DMS153 treated with DMSO at 0.1 percent for 48 hours (cell line): Measurements from ENCODE around the gene ZC3H11A.
"Not testable (repeated sequence)": the region's sequence is repeated elsewhere in the genome, so short reads cannot be mapped to it uniquely, and the experiment has no call there.

Experiments
- DNase-seq: peaks from one replicate; lab custom pipeline; 2025; ENCODE audit not compliant: unreplicated experiment; lab: John Stamatoyannopoulos, UW

The ZC3H11A gene

DNA sequence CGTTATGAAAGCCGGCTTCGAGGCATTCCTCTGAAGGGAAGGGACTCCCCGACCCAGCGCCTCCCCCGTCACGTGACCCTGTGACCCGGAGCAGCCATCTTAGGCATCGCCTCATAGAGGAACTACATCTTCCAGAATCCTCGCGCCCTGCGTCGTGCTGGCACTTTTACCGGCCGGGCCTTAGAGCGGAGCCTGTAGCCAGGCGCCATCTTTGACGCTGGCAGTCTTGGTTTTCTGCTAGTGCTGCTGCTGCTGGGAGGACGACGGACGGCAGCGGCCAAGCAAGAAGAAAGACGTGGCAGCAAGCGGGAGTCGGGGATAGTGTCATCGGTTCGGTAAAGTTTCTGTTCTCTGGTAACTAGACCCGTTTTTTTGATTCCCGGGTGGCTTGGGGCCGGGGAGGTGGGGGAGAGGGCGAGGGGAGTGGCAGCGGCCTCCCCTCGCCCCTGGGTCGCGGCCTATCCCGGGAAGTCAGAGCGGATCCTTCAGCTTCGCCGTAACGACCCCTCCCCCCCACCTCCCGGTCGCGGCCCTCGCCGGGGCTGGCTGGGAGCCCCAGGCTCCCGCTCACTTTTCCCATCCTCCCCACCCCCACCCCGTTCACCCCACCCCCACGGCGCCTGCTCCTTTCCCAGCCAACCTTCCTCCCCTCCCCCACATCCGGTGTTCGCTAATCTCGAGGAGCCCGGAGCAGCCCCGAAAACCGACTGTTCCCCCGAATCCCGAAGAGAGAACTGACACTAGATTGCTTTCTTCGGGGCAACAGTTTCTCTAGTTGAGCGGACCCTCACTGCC is at the start of gene ZC3H11A, which contains the start of gene ZBED6:
Gene ZC3H11A, plus strand, starts transcription at position 183 of the 795 bp plus-strand sequence. CDS start 21,448 bp downstream, outside the sequence.
Gene ZBED6, plus strand, starts transcription at position 183 of the 795 bp plus-strand sequence. CDS start 1,900 bp downstream, outside the sequence.
- peak; percentile 99 for DNase-seq

GRCh38 chr1:203746281-203746680 is 49.1 kb upstream of the ZC3H11A start:
- DNase-seq, result no peak

DNA sequence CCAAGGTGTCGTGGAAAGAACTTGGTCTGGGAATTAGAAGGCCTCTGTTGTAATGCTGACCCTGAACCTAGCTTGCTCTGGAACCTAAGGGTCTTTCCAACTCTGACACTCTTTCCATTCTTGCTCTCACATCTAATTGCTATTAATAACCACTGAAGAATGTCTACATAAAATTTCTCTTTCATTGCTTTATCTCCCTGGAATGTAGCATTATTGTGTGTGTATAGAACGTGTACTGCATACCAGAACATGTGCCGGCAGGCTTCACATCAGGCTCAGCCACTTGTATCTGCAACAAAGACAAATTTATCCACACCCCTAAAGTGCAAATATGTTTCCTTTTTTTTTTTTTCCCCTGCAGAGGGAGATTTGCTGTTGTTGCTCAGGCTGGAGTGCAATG is 44.4 kb upstream of the ZC3H11A start:
- DNase-seq, result no peak

GRCh38 chr1:203751618-203752361 is 43.6 kb upstream of the ZC3H11A start:
- DNase-seq, result not testable (repeated sequence)

GRCh38 chr1:203754455-203754864 is 41.0 kb upstream of the ZC3H11A start:
- DNase-seq, result no peak

DNA sequence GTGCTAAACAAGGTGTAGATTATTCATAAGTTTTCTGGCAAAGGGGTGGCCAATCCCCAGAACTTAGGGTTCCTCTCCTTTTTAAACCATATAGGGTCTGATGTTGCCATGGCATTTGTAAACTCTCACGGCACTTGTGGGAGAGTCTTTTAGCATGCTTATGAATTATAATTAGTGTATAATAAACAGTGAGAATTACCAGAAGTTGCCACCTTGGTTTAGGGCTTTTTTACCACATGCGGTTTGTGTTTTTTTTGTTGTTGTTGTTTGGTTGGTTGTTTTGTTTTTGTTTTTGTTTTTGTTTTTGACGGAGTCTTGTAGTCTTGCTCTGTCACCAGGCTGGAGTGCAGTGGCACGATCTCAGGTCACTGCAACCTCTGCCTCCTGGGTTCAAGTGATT is 39.4 kb upstream of the ZC3H11A start:
- no peak for DNase-seq

DNA sequence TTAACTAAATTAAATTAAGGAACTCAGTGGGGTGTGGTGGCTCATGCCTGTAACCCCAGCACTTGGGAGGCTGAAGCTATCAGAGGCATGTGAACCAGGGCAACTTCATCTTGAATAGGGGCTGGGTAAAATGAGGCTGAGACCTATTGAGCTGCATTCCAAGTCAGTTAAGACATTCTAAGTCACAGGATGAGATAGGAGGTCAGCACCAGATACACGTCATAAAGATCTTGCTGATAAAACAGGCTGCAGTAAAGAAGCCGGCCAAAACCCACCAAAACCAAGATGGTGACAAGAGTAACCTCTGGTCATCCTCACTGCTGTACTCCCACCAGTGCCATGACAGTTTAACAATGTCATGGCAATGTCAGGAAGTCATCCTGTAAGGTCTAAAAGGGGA is 36.7 kb upstream of the ZC3H11A start:
- DNase-seq, result not testable (repeated sequence)

GRCh38 chr1:203760506-203760905 is 34.9 kb upstream of the ZC3H11A start:
- DNase-seq, result no peak

DNA sequence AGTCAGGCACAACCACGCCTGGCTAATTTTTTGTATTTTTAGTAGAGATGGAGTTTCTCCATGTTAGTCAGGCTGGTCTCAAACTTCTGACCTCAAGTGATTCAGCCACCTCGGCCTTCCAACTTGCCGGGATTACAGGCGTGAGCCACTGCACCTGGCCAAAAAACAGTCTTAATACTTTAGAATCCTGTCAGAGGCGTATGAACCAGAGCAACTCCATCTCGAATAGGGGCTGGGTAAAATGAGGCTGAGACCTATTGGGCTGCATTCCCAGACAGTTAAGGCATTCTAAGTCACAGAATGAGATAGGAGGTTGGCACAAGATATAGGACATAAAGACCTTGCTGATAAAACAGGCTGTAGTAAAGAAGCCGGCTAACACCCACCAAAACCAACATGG is 33.5 kb upstream of the ZC3H11A start:
- DNase-seq, result not testable (repeated sequence)

DNA sequence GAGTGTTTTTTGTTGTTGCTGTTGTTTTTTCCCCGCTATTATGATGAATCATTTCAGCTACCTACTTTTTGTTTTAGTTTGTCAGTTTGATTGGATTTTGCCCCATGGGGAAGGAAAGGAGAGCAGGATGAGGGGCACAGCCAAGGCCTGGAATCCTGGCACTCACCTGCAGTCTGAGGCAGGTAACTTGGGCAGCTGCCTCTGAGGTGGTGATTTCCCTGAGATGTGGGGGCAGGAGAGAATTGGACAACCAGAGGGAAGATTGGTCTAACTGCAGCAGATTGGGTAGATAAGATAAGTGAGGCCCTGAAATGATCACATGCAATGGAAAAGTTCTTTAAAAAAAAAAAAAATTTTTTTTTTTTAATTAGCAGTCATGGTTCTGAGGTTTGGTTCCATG is 31.9 kb upstream of the ZC3H11A start:
- no peak for DNase-seq

DNA sequence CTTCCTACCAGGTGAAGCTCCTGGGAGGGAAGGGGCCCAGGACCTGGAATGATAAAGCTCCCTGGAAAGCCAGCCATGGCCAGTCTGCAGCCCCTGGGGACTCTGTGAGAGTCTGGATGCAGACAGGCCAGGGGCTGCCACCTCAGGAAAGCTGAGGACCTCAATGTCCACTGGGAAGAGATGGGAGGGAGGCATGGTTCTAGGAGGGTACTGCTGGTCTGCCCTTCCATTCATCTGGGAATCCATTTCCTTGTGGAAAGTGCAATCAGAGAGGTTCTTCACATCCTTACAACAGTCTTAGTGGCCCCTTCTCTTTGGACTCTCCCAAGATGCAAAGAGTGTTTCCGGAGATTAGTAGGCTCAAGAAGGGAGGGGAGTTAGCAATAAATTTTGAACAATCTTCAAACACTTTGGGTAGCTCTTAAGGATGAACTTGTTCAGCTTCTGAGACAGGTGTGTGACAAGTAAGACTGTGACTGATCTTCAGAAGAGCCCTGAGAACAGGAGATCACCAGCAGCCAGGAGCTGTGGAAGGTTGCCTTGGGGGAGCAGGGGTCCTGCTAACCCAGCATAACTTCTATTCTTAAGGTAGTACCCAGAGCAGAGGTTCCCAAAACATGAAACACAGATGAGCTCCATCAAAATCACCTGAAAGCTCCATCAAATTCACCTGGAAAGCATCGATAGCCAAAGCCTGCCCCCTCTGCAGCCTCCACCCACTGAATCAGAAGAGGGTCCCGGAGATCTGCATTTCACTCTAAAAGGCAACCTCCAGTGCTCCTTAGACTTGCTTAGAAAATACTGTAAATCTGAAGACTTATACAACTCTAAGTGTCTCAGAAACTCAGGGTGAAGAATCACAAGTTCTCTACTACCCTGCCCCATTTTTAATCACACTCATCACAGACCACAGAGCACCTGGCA is 31.1 kb upstream of the ZC3H11A start:
- DNase-seq, result no peak

DNA sequence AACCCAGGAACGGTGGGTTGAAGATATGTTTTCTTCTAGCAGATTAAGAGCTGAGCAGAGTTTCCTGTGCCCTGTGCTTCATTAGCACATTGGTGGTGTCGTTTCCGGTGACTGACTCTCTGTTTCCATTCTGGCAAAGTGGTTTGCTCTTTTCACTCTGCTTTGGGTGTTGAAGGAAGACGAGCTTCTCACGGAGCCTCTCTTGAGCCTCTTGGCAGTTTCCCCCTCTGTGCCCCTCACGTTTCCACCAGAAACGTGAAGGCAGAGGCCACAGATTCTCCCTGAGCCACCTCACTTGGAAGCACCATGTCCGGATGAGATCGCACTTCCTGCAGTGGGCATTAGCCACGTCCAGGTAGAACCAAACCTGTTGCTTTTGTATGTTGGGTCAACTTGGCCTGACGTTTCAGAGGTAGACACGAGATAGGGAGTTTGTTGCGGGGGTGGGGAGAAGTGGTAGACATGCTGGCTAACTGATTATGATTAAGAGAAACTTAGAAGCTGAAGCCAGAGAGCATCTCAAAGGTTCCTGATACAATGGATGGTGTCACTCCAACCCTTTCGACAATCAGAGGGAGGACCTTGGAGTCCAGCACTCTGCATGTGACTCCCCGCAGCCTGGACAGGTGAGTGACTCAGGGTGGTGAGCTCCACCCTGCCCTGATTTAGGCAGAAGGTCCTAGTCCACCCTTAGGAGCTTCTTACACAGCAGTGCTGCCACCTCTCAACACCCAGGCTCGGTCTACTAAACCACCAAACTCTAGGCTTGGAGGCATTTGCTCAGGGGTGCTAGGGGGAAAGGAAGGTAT is 30.2 kb upstream of the ZC3H11A start, which contains the start of gene LAX1:
Gene LAX1, plus strand, starts transcription at position 155 of the 809 bp plus-strand sequence. Its CDS starts 383 bp downstream, at position 538.
- no peak for DNase-seq

GRCh38 chr1:203768256-203768655 is 27.2 kb upstream of the ZC3H11A start:
- DNase-seq, result no peak

- peak; percentile 27 for DNase-seq
Observed at GRCh38 chr1:203769505-203770343, 25.7 kb upstream of the ZC3H11A start.

DNA sequence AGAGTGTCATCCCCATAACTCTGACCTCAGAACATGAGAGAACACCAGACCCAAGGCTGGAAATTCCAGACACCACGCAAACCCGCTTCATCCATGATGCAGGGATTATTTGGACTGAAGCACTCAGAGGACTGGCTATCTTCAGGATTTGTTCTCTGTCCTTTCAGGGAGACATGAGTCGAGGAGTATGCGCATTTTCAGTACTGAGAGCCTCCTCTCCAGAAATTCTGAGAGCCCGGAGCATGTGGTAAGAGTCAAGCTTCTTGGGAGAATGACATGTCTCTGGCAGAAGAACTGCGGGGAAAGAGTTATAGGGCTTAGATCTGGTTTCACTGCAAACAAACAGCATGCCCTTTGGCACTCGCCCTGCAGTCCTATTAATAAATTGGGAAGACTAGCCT is 23.5 kb upstream of the ZC3H11A start:
- no peak for DNase-seq

- no peak for DNase-seq
Observed at GRCh38 chr1:203772836-203773235, 22.6 kb upstream of the ZC3H11A start.

- no peak for DNase-seq
Observed at GRCh38 chr1:203776636-203777035, 18.8 kb upstream of the ZC3H11A start.

- DNase-seq, result no peak
Observed at GRCh38 chr1:203777596-203777995, 17.8 kb upstream of the ZC3H11A start.

DNA sequence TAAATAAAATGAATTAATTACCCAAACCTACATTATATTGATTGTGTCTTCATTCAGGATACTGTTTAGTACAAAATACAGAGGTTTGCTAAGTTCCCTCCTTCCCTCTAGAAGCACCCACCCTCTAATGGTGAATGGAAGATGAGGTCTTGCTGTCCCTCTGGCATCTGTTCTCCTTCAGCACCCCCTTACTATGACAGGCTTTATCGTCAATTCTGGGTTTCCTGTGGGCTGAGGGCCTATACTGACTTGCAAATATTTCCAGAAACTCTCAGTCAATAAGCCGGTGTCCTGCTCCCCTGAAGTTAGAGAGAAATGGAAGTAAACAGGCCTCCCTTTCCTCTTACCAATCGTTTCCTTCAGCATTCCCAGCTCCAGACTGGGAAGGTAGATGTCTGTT is 17.3 kb upstream of the ZC3H11A start:
- no peak for DNase-seq
